ENCODE data around the gene ARL14EP.

DNA sequence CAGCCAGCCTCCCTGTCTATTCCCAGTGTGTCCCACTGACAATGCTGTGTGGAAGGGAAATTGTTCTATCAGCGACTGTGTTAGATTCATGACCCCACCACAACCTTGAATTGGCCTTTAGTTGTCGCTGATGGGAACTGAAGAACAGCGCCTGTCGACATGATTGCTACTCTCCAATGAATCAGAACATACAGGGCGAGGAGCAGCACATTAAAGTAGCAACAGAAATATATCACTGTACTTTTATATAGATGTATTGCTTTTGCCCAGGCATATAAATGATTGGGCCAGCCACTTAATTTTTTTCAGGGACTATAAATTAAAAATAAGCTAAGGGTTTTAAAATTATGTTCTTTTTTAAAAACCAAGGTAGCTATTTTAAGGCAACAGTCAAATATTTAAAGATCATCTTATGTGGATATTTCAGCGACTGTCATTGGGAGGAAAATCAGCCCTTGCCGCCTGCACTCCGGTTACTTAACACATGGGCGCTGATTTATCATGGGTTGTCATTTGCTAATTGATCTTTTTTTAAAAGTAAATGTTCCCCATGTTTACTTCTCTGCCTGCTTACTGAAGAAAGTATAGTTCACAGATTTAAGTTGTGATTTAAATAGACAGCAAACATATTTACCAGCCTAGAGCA lies 42.1 kb downstream of the ARL14EP start:
- TF ChIP-seq EZH2phosphoT487 (IDR thresholded peaks at IDR 0.05; ENCODE audit: low read depth, severe bottlenecking, unreplicated experiment) = no peak
- TF ChIP-seq, protein P1, sequence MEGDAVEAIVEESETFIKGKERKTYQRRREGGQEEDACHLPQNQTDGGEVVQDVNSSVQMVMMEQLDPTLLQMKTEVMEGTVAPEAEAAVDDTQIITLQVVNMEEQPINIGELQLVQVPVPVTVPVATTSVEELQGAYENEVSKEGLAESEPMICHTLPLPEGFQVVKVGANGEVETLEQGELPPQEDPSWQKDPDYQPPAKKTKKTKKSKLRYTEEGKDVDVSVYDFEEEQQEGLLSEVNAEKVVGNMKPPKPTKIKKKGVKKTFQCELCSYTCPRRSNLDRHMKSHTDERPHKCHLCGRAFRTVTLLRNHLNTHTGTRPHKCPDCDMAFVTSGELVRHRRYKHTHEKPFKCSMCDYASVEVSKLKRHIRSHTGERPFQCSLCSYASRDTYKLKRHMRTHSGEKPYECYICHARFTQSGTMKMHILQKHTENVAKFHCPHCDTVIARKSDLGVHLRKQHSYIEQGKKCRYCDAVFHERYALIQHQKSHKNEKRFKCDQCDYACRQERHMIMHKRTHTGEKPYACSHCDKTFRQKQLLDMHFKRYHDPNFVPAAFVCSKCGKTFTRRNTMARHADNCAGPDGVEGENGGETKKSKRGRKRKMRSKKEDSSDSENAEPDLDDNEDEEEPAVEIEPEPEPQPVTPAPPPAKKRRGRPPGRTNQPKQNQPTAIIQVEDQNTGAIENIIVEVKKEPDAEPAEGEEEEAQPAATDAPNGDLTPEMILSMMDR (IDR thresholded peaks at IDR 0.05; ENCODE audit: poor library complexity) = no peak
- TF ChIP-seq EZH2 (IDR thresholded peaks at IDR 0.05; ENCODE audit: borderline replicate concordance) = no peak
